ENCODE measurements around the gene PDZRN3. TPM values are rescaled to one million over a fixed set of nuclear protein-coding genes. Genes with fewer than 3 reads are reported as not detected.

PDZRN3 gene
- total and polyA plus RNA-seq, 8 donors = 4.5 to 10.9 (median 7.4) TPM

GRCh38 chr3:73449774-73450173 is 175.0 kb downstream of the PDZRN3 start:
- DNase-seq = no peak
- intact Hi-C loops (cut with DNase I) = no loop called here
- Histone ChIP-seq H3K4me1 (peaks cover 0 to 14% (median 0%) of the 10 kb centered on the region in 3 donors), H3K4me3 (no peak overlapping the region), H3K36me3 (no peaks in the 10 kb centered on the region), H3K27me3 (no peaks in the 10 kb centered on the region), H3K9me3 (no peaks in the 10 kb centered on the region), H3K27ac (no peak overlapping the region)
- 69 to 72% methylated on average over 4 of the region's 4 CpGs for WGBS, 2 donors
- FAIRE-seq = no peak
- TF ChIP-seq CTCF (IDR thresholded peaks at IDR 0.05) = no peak
- ATAC-seq = no peak

GRCh38 chr3:73448761-73449301 is 175.9 kb downstream of the PDZRN3 start:
- no peaks in the 10 kb centered on the region for H3K9me3 ChIP-seq
- FAIRE-seq (no peak), DNase-seq (no peak), ATAC-seq (no peak)
- peaks cover 0 to 9% (median 0%) of the 10 kb centered on the region in 3 donors for H3K4me1 ChIP-seq
- WGBS, 2 donors = 79 to 80% methylated on average over 4 of the region's 4 CpGs
- no peak overlapping the region for H3K27ac ChIP-seq
- no peaks in the 10 kb centered on the region for H3K36me3 ChIP-seq
- no peak overlapping the region for H3K4me3 ChIP-seq
- no peak for TF ChIP-seq CTCF (IDR thresholded peaks at IDR 0.05)
- H3K27me3 ChIP-seq = no peaks in the 10 kb centered on the region
- intact Hi-C loops (cut with DNase I) = no loop called here

GRCh38 chr3:73448041-73448440 is 176.7 kb downstream of the PDZRN3 start:
- H3K9me3 ChIP-seq = no peaks in the 10 kb centered on the region
- intact Hi-C loops (cut with DNase I) = no loop called here
- no peak for TF ChIP-seq CTCF (IDR thresholded peaks at IDR 0.05)
- DNase-seq (no peak), FAIRE-seq (no peak), ATAC-seq (no peak)
- peaks cover 0 to 9% (median 0%) of the 10 kb centered on the region in 3 donors for H3K4me1 ChIP-seq
- WGBS, 2 donors = 88 to 93% methylated on average over 2 of the region's 2 CpGs
- H3K27me3 ChIP-seq = no peaks in the 10 kb centered on the region
- no peaks in the 10 kb centered on the region for H3K36me3 ChIP-seq
- H3K4me3 ChIP-seq = no peak overlapping the region
- no peak overlapping the region for H3K27ac ChIP-seq

- H3K4me3 ChIP-seq = no peak overlapping the region
- ATAC-seq = no peak
- WGBS, 2 donors = 75 to 83% methylated on average over 6 of the region's 6 CpGs
- DNase-seq = no peak
- no peaks in the 10 kb centered on the region for H3K9me3 ChIP-seq
- TF ChIP-seq CTCF (IDR thresholded peaks at IDR 0.05) = no peak
- H3K4me1 ChIP-seq = peaks cover 0 to 9% (median 0%) of the 10 kb centered on the region in 3 donors
- no peak for FAIRE-seq
- no peak overlapping the region for H3K27ac ChIP-seq
- no peaks in the 10 kb centered on the region for H3K36me3 ChIP-seq
- intact Hi-C loops (cut with DNase I) = no loop called here
- no peaks in the 10 kb centered on the region for H3K27me3 ChIP-seq
Measured at GRCh38 chr3:73447111-73447510, 177.6 kb downstream of the PDZRN3 start.

- Histone ChIP-seq H3K4me3 (no peak overlapping the region), H3K36me3 (no peaks in the 10 kb centered on the region), H3K4me1 (peaks cover 0 to 9% (median 0%) of the 10 kb centered on the region in 3 donors), H3K27me3 (no peaks in the 10 kb centered on the region), H3K9me3 (no peaks in the 10 kb centered on the region), H3K27ac (no peak overlapping the region)
- FAIRE-seq (no peak), ATAC-seq (no peak), DNase-seq (no peak)
- 90 to 91% methylated on average over 10 of the region's 10 CpGs for WGBS, 2 donors
- intact Hi-C loops (cut with DNase I) = no loop called here
- TF ChIP-seq CTCF (IDR thresholded peaks at IDR 0.05) = no peak
Measured at GRCh38 chr3:73446467-73447110, 178.2 kb downstream of the PDZRN3 start.

Data from pancreas (tissue), 10 donors.